Nephron (organoid): Measurements from ENCODE around the gene ANKK1.

Experiments
- H3K27ac Mint-ChIP-seq, 3 experiments: 2 replicates each; pipeline ENCODE4 v1.8.0; 2020; ENCODE audit warnings: mixed read lengths in 3 of 3, mild to moderate bottlenecking in 2 of 3, moderate library complexity in 1 of 3
- H3K27me3 Mint-ChIP-seq: 2 replicates; pipeline ENCODE4 v1.8.0; 2021; ENCODE audit warnings: low read depth, mild to moderate bottlenecking, moderate library complexity, mixed read lengths
- H3K36me3 Mint-ChIP-seq: 2 replicates; pipeline ENCODE4 v1.8.0; 2020; ENCODE audit warnings: low read depth, mixed read lengths
- H3K4me1 Mint-ChIP-seq: 2 replicates; pipeline ENCODE4 v1.8.0; 2020; ENCODE audit warnings: mixed read lengths
- H3K4me3 Mint-ChIP-seq, 3 experiments: 2 replicates each; pipeline ENCODE4 v1.8.0; 2020; ENCODE audit warnings: mild to moderate bottlenecking in 3 of 3, mixed read lengths in 3 of 3, moderate library complexity in 2 of 3
- H3K9me3 Mint-ChIP-seq: 2 replicates; pipeline ENCODE4 v1.8.0; 2020; ENCODE audit warnings: mixed read lengths
- CTCF ChIP-seq, 3 experiments: fragments of 200-600 bp; sonication (generic); IDR thresholded peaks; one replicate each; pipeline ENCODE4 v1.5.0; 2021; ENCODE audit warnings: antibody characterized with exemption in 3 of 3; ENCODE audit not compliant: unreplicated experiment in 3 of 3

Gene ANKK1

GRCh38 chr11:113415343-113415742, 27.8 kb downstream of the ANKK1 start:
- H3K27ac Mint-ChIP-seq, result no peak overlapping the region
- H3K36me3 Mint-ChIP-seq, result no peaks in the 10 kb centered on the region
- H3K4me1 Mint-ChIP-seq, result no peaks in the 10 kb centered on the region
- peaks cover 27% of the 10 kb centered on the region for H3K27me3 Mint-ChIP-seq
- H3K4me3 Mint-ChIP-seq, result no peak overlapping the region
- H3K9me3 Mint-ChIP-seq, result no peaks in the 10 kb centered on the region
- TF ChIP-seq CTCF (IDR thresholded peaks at IDR 0.05; ENCODE audit: unreplicated experiment in 3 of 3), result no peak

DNA sequence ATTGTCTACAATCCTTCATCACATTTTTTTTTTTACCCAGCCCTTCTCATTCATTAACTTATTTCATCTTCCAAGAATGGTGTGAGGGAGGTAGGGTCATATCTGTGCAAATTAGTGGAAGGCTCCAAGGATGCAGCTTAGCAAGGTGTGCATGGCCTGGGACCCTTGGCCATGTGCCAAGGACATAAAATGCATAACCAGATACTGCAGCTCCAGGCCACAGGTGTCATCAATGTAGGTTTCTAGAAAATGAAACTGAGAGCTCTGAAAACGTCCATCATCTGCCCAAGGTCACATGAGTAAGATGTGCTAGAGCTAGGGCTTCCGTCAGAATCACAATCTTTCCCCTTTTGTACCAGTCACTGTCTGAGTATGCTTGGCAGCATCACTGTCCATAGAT, 29.8 kb downstream of the ANKK1 start:
- no peaks in the 10 kb centered on the region for H3K9me3 Mint-ChIP-seq
- H3K27ac Mint-ChIP-seq, result no peak overlapping the region
- TF ChIP-seq CTCF (IDR thresholded peaks at IDR 0.05; ENCODE audit: unreplicated experiment in 3 of 3), result no peak
- no peaks in the 10 kb centered on the region for H3K4me1 Mint-ChIP-seq
- no peak overlapping the region for H3K4me3 Mint-ChIP-seq
- H3K36me3 Mint-ChIP-seq, result no peaks in the 10 kb centered on the region
- peaks cover 32% of the 10 kb centered on the region for H3K27me3 Mint-ChIP-seq

- no peak overlapping the region for H3K27ac Mint-ChIP-seq
- no peaks in the 10 kb centered on the region for H3K4me1 Mint-ChIP-seq
- no peak overlapping the region for H3K4me3 Mint-ChIP-seq
- H3K27me3 Mint-ChIP-seq, result peaks cover 20% of the 10 kb centered on the region
- no peak for TF ChIP-seq CTCF (IDR thresholded peaks at IDR 0.05; ENCODE audit: unreplicated experiment in 3 of 3)
- no peaks in the 10 kb centered on the region for H3K36me3 Mint-ChIP-seq
- no peaks in the 10 kb centered on the region for H3K9me3 Mint-ChIP-seq
Observed at GRCh38 chr11:113419454-113420003, 31.9 kb downstream of the ANKK1 start.

GRCh38 chr11:113420808-113421207, 33.2 kb downstream of the ANKK1 start:
- Mint-ChIP-seq H3K27ac (no peak overlapping the region), H3K9me3 (no peaks in the 10 kb centered on the region), H3K4me1 (no peaks in the 10 kb centered on the region), H3K27me3 (peaks cover 15% of the 10 kb centered on the region), H3K36me3 (no peaks in the 10 kb centered on the region), H3K4me3 (no peak overlapping the region)
- TF ChIP-seq CTCF (IDR thresholded peaks at IDR 0.05; ENCODE audit: unreplicated experiment in 3 of 3), result no peak

- no peaks in the 10 kb centered on the region for H3K4me1 Mint-ChIP-seq
Observed at GRCh38 chr11:113426686-113427085, 39.1 kb downstream of the ANKK1 start.

More at GRCh38 chr11:113426686-113427085, 39.1 kb downstream of the ANKK1 start:
- Mint-ChIP-seq H3K27me3 (no peaks in the 10 kb centered on the region), H3K36me3 (no peaks in the 10 kb centered on the region), H3K27ac (no peak overlapping the region), H3K4me3 (no peak overlapping the region), H3K9me3 (no peaks in the 10 kb centered on the region)
- TF ChIP-seq CTCF (IDR thresholded peaks at IDR 0.05; ENCODE audit: unreplicated experiment in 3 of 3), result no peak
